Stimulated activated CD4-positive, alpha-beta T cell treated with anti-CD3 and anti-CD28 coated beads, Interleukin-1b, Interleukin-23, amount 100 ng/mL, for 4 hours (primary cell): Measurements from ENCODE around the gene B3GNT2.
"Not testable (repeated sequence)": the region's sequence is repeated elsewhere in the genome, so short reads cannot be mapped to it uniquely, and the experiment has no call there.

ENCODE experiments used
- DNase-seq, 2 donors: peaks; one replicate each; pipeline ENCODE4 v3.0.0-alpha.2; 2020; ENCODE audit warnings: low read depth in 2 of 2

Gene B3GNT2

GRCh38 chr2:62195421-62196277 lies at the start of gene B3GNT2:
Gene B3GNT2 (plus strand): TSS chr2:62196115. CDS start chr2:62222221, 26,106 bp downstream.
- peak; percentile 80 to 85 for DNase-seq

- not testable (repeated sequence) for DNase-seq
These were observed 49.1 kb upstream of the B3GNT2 start for GRCh38 chr2:62146790-62147189.

- DNase-seq = no peak
These were observed 48.2 kb upstream of the B3GNT2 start for GRCh38 chr2:62147610-62148301.

GRCh38 chr2:62149708-62150107 lies 46.2 kb upstream of the B3GNT2 start:
- DNase-seq = no peak

GRCh38 chr2:62150597-62151305 lies 45.2 kb upstream of the B3GNT2 start:
- DNase-seq = no peak

- no peak for DNase-seq
These were observed 44.6 kb upstream of the B3GNT2 start for GRCh38 chr2:62151306-62151638.

- DNase-seq = no peak
These were observed 43.9 kb upstream of the B3GNT2 start for GRCh38 chr2:62152000-62152399.

- DNase-seq = no peak
These were observed 38.9 kb upstream of the B3GNT2 start for GRCh38 chr2:62156861-62157496.

- no peak for DNase-seq
These were observed 37.3 kb upstream of the B3GNT2 start for GRCh38 chr2:62158444-62159121.

GRCh38 chr2:62160691-62161090 lies 35.2 kb upstream of the B3GNT2 start:
- DNase-seq = not testable (repeated sequence)

GRCh38 chr2:62163106-62163831 lies 32.6 kb upstream of the B3GNT2 start:
- no peak for DNase-seq

GRCh38 chr2:62163834-62164233 lies 32.1 kb upstream of the B3GNT2 start:
- DNase-seq = no peak

- no peak for DNase-seq
These were observed 20.2 kb upstream of the B3GNT2 start for GRCh38 chr2:62175728-62176127.

GRCh38 chr2:62176801-62177200 lies 19.1 kb upstream of the B3GNT2 start:
- DNase-seq = no peak

GRCh38 chr2:62177392-62178049 lies 18.4 kb upstream of the B3GNT2 start:
- no peak for DNase-seq

GRCh38 chr2:62178741-62179271 lies 17.1 kb upstream of the B3GNT2 start:
- DNase-seq = no peak

- no peak for DNase-seq
These were observed 14.9 kb upstream of the B3GNT2 start for GRCh38 chr2:62180975-62181374.

- no peak for DNase-seq
These were observed 14.1 kb upstream of the B3GNT2 start for GRCh38 chr2:62181843-62182242.

- DNase-seq = no peak
These were observed 11.2 kb upstream of the B3GNT2 start for GRCh38 chr2:62184512-62185230.
